ENCODE results near the gene NSD2. TPM values are rescaled to one million over a fixed set of nuclear protein-coding genes. Genes with fewer than 3 reads are reported as not detected.
A peak's percentile ranks its signal among the peaks of the same experiment; 100 is the strongest.

Gene NSD2
- total RNA-seq, 1 donor = 84.7 TPM

- no peak for TF ChIP-seq CTCF (IDR thresholded peaks at IDR 0.05; ENCODE audit: insufficient read depth, low read length)
- no peak for DNase-seq (ENCODE audit: low read depth)
- H3K4me3 ChIP-seq (ENCODE audit: low read depth, low read length) = no peak overlapping the region
Observed at GRCh38 chr4:2006367-2006766, 135.2 kb downstream of the NSD2 start.

- DNase-seq (ENCODE audit: low read depth) = no peak
- H3K4me3 ChIP-seq (ENCODE audit: low read depth, low read length) = peak overlapping the region; percentile 100
- TF ChIP-seq CTCF (IDR thresholded peaks at IDR 0.05; ENCODE audit: insufficient read depth, low read length) = no peak
Observed at GRCh38 chr4:2006956-2007653, 135.9 kb downstream of the NSD2 start.

- peak overlapping the region; percentile 100 for H3K4me3 ChIP-seq (ENCODE audit: low read depth, low read length)
- TF ChIP-seq CTCF (IDR thresholded peaks at IDR 0.05; ENCODE audit: insufficient read depth, low read length) = no peak
- peak; percentile 14 for DNase-seq (ENCODE audit: low read depth)
Observed at GRCh38 chr4:2007804-2008670, 136.8 kb downstream of the NSD2 start.

- TF ChIP-seq CTCF (IDR thresholded peaks at IDR 0.05; ENCODE audit: insufficient read depth, low read length) = no peak
- H3K4me3 ChIP-seq (ENCODE audit: low read depth, low read length) = peak overlapping the region; percentile 100
- DNase-seq (ENCODE audit: low read depth) = no peak
Observed at GRCh38 chr4:2008671-2008920, 137.4 kb downstream of the NSD2 start.

- peak; percentile 44 for TF ChIP-seq CTCF (IDR thresholded peaks at IDR 0.05; ENCODE audit: insufficient read depth, low read length)
- DNase-seq (ENCODE audit: low read depth) = peak; percentile 93
- peak within 1 kb of the TSS; percentile 100 for H3K4me3 ChIP-seq (ENCODE audit: low read depth, low read length)
Observed at GRCh38 chr4:2008921-2009650, 137.9 kb downstream of the NSD2 start, which contains the start of gene NELFA. Gene NELFA (minus strand): TSS chr4:2008974. CDS start chr4:2008959, 15 bp downstream.

- H3K4me3 ChIP-seq (ENCODE audit: low read depth, low read length) = peak overlapping the region; percentile 100
- DNase-seq (ENCODE audit: low read depth) = peak; percentile 43
- peak; percentile 39 for TF ChIP-seq CTCF (IDR thresholded peaks at IDR 0.05; ENCODE audit: insufficient read depth, low read length)
Observed at GRCh38 chr4:2009651-2010233, 138.5 kb downstream of the NSD2 start.

Data from fibroblast of the aortic adventitia (primary cell).